ENCODE results near the gene ZFTA.
A peak's percentile ranks its signal among the peaks of the same experiment; 100 is the strongest.
"Not testable (repeated sequence)": the region's sequence is repeated elsewhere in the genome, so short reads cannot be mapped to it uniquely, and the experiment has no call there.

Gene ZFTA

GRCh38 chr11:63775191-63775590, 6.6 kb upstream of the ZFTA start:
- no peak for DNase-seq (ENCODE audit: low spot score)

GRCh38 chr11:63771741-63772318, 3.3 kb upstream of the ZFTA start:
- not testable (repeated sequence) for DNase-seq (ENCODE audit: low spot score)

- DNase-seq (ENCODE audit: low spot score): no peak
Measured at GRCh38 chr11:63770763-63771162, 2.2 kb upstream of the ZFTA start.

DNA sequence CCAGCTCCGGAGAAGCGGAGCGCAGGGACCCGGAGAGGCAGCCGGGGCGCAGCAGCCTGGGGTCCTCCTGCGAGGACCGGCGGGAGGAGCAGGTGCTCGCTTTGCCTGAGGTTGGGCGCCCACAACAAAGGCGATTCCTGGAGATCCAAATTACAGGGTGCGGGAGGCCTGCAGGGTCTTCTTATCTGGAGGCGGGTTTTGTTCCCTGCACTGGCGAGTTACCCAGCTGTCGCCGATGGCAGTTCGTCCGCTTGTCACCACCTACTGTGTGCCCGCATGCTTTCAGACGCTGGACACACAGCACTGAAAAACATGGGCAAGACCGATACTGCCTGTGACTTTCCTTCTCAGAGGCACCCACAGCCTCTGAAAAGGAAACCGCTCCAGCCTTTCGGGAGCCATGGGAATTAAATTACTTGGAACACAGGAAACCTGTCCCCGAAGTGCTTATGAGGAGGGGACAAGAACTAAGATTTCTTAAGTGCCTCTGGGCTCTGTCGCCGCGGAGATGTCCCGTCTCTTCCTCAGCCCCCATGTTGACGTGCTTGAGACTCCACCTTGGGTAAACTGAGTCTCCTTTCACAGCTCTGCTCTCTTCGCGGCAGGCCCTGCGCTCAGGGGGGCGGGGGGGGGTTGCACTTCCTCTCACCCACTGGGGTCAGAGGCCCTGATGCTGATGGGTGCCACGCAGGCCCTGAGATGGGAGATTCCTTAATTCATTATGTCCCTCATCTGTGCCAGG, 1.3 kb upstream of the ZFTA start:
- DNase-seq (ENCODE audit: low spot score): no peak

DNA sequence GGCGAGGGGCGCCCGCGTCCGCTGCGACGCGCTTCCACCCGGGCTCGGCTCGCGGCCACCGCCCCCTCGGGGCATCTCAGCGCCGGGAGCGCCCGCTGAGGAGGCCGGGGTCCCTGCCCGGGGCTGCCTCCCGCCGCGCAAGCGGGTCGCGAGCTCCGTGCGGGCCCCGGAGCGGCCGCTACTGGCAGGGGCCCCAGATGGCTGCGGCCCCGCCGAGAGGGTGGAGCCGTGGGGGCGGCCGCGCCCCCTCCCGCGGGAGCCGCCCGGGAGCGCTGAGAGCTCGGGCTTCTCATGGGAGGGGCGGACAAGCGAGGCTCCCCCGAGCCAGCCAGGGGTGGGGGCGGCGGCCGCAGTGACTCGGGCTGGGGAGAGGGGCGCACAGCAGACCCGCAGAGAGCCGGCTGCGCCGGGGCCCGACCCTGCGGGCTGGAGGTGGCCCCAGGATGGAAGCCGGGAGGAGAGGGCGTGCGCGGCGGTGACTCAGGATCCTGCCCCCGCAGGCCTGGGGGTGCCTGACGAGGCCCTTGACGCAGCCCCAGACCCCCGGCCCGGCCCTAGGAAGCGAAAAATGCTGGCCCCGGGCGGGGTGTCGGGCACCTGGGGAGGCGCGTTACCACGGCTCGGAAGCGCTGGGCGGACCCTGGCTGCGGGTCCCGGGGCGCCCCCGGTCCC, 603 bp upstream of the ZFTA start:
- peak; percentile 72 for DNase-seq (ENCODE audit: low spot score)

GRCh38 chr11:63767565-63768236, 874 bp downstream of the ZFTA start:
- peak; percentile 81 for DNase-seq (ENCODE audit: low spot score)

GRCh38 chr11:63767267-63767564, 1.4 kb downstream of the ZFTA start:
- DNase-seq (ENCODE audit: low spot score): no peak

DNA sequence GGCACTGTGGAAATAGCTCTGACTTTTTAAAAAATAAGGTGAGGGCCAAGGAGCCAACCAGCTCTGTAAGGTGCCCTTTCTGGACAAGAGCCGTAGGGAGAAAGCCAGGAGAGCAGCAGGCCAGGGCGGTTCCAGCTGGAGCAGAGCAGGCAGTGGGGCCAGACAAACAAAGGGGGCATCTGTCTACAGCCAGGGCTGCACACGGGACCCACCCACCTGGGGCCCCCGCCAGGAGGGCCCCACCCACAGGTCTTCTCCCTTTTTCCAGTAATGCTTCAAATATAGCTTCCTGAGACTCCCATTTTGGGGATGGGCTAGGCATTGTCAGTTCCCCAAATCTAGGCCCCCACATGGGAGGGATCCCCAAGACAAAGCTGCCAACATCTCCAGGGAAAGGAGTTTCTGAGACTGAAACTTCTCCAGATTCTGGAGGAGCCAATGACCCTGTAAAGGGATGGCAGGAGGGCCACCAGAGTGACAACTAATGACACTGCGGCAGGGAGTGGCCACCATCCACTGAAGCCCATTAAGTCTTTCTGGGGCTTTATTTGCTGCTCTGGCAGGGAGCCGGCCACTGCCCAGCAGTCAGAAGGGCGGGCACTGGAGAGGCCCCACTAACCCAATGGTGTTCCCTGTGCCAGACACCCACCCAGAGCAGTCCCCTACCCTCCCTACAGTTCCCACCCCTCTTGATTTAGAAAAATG, 1.9 kb downstream of the ZFTA start:
- DNase-seq (ENCODE audit: low spot score): no peak

- no peak for DNase-seq (ENCODE audit: low spot score)
Measured at GRCh38 chr11:63765688-63766241, 2.8 kb downstream of the ZFTA start.

DNA sequence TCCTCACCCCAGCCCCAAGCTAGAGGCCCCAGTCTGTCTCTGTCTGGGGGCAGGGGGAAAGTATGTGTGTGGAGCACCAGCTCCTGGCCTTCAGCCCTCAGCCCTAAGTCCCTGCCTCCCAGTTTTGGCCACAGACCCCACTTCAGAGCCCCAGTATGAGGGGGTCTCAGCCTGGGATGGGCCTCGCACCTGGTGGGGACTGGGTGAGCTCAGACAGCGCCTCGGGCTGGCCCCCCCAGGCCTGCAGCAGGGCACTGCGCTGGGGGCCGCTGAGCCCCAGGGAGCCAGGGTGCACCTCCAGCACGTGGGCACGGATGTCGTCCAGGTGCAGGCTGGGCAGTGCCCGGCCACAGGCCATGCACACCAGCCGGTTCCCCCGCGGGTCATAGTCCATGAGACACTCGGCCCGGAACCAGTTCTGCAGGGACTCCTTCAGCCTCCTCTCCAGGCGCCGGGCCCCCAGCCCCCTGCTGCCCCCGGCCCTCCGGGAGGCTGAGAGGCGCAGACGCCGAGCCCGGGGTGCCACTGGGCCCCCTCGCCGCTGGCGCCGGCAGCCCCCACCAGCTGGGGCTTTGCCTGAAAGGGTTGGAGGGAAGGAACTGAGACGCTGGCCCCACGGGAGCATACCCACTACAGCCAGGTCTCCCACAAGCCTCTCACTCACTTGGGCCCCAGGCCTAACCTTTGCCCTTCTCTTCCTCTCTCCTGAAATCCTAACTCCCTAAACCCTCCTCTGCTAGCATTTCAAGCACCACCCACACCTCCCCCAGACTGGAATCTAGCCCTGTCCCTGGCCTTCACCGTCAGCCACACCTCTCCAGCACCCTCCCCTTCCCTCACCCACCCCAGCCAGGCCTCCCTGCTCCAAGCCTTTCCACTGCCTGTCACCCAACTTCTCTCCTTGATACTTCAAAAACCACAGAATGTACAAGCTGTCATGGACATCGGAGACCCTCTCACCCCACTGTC, 3.6 kb downstream of the ZFTA start:
- DNase-seq (ENCODE audit: low spot score): no peak

DNA sequence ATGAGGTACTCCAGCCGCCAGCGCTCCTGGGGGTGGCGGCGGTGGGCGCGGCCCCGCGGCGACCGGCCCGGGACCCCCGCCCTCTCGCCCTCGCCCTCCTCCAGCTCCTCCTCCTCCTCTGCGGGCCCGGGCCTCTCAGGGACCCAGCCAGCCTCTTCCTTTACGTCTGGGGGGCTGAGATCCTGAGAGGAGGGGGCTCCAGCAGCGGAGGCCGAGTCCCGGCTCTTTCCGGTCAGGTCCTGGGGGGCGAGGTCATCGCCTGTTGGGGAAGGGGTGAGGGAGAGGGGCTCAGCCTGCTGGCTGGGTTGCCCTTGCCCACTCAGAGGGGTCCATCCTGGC, 4.3 kb downstream of the ZFTA start:
- no peak for DNase-seq (ENCODE audit: low spot score)

- no peak for DNase-seq (ENCODE audit: low spot score)
Measured at GRCh38 chr11:63763496-63764339, 4.9 kb downstream of the ZFTA start.

DNA sequence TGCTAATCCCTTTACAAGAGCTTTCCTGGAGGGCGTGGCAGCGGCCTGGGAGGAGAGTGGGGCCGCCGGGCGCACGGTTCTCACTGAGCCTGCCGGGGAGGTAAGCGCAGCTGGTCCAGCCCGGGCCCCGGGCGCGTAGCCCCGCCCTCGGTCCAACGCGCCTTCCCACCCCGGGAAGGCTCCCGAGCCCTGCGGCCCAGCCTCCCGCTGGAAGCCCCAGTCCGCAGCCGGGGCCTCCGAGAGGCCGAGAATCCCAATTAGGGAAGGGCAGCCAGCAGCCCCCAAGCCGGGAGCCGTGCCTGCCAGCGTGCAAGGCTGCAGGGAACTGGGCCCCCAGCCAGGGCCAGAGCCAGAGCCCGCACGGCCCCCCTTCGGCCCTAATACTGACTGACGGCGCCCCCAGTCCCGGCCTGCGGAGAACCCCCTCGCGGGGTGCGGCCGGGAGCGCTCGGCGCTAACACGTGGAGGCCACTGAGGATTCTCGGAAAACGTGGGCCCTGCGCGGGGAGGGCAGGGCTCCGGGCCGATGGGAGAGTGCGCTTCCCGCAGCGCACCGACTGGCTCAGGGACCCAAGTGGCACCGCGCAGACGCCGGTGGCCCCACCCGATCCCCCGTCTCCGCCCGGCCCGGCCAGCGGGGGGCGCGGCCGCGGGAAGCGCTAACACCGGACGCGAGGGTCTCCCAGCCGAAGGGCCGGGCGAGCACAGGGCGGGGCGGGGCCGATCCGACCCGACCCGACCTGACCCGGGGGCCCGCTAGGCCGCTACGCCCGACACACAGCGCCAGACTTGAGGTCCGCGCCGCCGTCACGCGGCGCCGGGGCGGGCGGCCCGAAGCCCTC, 5.7 kb downstream of the ZFTA start:
- DNase-seq (ENCODE audit: low spot score): no peak

GRCh38 chr11:63761931-63762653, 6.5 kb downstream of the ZFTA start:
- no peak for DNase-seq (ENCODE audit: low spot score)

GRCh38 chr11:63761188-63761587, 7.4 kb downstream of the ZFTA start:
- no peak for DNase-seq (ENCODE audit: low spot score)

DNA sequence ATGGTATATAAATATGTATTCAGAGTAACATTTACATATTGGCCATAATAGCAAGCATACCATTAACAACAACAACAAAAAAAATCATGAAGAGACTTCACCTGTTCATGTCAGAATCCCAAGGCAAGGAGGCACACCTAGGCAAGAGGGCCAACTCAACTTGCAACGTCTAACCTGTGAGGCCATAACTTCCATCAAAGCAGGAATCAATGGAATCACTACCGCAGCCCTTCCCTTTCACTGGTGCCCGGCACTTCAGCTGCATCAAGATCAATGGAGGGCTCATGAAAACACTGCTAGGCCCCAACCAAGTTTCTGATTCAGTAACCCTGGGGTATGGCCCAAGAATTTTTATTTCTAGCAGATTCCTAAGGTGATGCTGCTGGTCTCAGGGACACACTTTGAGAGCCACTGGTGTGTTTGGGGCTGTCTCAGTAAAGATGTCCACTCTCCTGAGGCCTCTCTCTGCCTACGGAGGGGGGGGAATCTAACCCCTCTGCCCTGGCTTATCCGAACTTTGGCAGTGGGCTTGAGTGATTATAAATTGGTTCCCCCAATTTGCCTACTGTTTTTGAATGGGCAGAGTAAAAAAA, 8.0 kb downstream of the ZFTA start:
- DNase-seq (ENCODE audit: low spot score): no peak

DNA sequence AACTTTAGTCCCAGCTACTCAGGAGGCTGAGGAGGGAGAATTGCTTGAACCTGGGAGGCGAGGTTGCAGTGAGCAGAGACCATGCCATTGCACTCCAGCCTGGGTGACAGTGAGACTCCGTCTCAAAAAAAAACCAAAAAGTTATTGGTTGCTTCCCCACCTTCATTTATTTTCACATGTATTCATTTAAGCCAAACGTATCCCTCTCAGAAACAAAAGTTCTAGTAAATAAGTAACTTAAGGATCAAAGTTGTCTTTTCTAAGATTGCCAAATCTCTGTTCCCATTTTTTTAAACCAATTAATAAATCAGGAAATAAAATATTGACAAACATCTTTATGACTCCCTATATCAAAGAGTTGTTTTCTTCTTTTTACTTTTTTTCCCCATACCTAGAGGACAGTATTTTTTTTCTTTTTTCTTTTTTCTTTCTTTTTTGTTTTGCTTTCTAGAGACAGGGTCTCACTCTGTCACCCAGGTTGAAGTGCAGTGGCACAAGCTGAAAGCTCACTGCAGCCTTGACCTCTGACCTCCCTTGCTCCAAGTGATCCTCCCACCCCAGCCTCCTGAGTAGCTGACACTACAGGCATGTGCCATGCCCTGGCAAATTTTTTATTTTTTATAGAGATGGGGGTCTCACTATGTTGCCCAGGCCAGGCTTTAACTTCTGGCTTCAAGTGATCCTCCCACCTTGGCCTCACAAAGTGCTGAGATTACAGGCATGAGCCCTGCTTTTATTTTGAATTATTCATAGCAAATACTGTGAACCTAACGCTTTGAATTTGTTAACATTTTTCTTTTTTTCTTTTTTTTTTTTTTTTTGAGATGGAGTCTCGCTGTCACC, 11.4 kb downstream of the ZFTA start:
- DNase-seq (ENCODE audit: low spot score): no peak
